ENCODE measurements around the gene GALNT2. TPM values are rescaled to one million over a fixed set of nuclear protein-coding genes. Genes with fewer than 3 reads are reported as not detected.

Gene GALNT2
- 29.3 TPM for total RNA-seq
- long read RNA-seq, full-length matches to known transcripts, result 15 of 46 reads
- long read RNA-seq, partial matches to known transcripts, result 2 of 46 reads
- long read RNA-seq, other reads (novel, unspliced or antisense), result 29 of 46 reads

DNA sequence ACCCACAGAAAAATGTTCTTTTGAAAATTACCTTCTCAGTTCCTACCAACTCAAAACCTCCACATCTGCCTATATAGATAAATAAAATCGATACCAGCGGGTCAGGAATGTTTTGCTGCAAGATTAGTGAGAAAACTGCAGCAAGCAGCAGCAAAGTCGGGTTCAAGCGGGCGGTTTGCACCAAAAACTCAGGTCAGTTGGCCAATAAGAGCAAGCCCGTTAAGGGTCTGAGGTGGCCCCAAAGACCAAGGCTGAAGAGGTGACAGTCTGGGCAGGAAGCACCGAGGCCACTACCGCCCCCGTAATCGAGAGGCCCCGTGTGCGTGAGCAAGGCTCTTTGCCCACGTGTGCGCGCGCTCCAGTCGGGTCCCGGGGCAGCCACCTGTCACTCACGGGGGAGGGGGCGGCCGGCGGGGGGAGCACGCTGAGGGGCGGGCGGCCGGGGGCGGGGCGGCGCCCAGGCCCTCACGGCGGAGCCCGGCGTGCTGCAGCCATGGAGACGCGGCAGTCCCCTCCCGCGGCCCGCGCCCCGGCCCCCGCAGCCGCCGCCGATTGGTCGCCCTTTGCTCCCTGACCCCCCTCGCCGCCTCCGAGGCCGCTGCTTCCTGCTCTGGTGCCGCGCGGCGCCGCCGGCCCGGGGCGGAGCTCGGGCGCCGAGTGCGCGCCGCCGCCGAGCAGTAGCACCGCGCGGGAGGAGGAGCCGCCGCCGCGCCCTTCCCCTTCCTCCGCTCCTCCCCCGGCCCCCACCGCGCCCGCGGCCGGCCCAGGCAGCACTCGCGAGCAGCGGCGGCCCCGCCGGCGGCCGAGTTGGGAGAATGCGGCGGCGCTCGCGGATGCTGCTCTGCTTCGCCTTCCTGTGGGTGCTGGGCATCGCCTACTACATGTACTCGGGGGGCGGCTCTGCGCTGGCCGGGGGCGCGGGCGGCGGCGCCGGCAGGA is at the start of gene GALNT2:
TSS of gene GALNT2 (plus strand) at position 773 of the 939 bp plus-strand sequence. CDS start at position 816, 43 bp downstream.
- intact Hi-C loops (cut with DNase I), result loop anchor here (2.0 to 10.0 kb wide), 4 partner anchors 36 to 402 kb away; no protein-coding TSS in a partner anchor
- peak; percentile 93 for DNase-seq (ENCODE audit: low spot score)

- intact Hi-C loops (cut with DNase I), result no loop called here
- no peak for DNase-seq (ENCODE audit: low spot score)
Observed at GRCh38 chr1:230020451-230020850, 46.6 kb upstream of the GALNT2 start.

DNA sequence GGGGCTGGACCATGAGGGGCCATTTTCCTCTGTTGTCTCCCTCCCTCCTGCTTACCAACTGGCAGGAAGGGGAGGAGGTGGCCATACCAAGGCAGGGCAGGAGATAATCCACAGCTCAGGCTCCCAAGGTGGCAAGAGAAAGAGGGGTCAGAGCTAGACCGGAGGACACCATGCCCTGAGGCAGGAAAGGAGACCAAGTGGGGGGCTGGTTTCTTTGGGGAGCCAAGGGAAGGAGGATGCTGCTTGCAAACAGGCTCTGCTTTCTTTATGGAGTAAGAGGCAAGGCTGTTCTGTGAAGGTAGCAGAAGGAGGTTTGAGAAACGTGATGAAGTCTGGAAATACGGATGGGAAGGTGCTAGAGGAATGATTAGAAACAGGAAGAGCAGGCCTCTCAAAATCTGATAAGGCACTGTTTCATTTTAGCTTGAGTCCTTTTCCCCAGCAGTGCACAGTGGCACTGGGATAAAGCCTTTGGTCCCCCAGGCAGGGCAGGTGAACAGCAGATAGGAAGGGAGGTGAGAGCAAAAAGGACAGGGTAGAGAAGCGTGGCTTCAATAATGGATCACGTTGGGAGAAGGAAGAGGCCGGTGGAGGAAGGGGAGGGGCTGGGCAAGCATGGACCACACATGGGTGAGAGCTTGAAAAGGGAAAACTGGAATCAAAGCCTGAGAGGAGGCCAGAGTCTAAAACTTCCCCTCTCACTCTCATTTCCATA is 44.2 kb upstream of the GALNT2 start:
- intact Hi-C loops (cut with DNase I), result no loop called here
- no peak for DNase-seq (ENCODE audit: low spot score)

- no peak for DNase-seq (ENCODE audit: low spot score)
- intact Hi-C loops (cut with DNase I), result no loop called here
Observed at GRCh38 chr1:230025686-230026085, 41.4 kb upstream of the GALNT2 start.

GRCh38 chr1:230026139-230026538 is 40.9 kb upstream of the GALNT2 start:
- no peak for DNase-seq (ENCODE audit: low spot score)

DNA sequence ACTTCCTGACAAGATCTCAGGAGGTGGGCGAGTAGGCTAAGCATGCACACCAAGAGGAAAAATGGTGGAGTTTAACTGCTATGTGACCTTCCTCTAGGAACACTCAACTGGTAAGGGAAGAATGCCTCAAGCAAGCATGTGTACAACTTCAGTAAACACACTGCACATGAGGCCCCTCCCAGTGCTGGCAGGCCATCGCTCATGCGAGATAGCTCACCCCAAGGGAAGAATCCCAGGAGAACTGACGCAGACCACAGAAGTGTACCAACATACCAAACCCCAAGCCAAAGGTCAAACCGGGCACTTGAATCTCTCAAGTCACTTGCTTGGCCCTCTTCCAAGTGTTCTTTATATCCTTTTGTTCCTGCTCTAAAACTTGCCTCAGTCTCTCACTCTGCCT is 40.5 kb upstream of the GALNT2 start:
- intact Hi-C loops (cut with DNase I), result no loop called here
- DNase-seq (ENCODE audit: low spot score), result no peak

More at GRCh38 chr1:230026139-230026538, 40.9 kb upstream of the GALNT2 start:
- intact Hi-C loops (cut with DNase I), result no loop called here

DNA sequence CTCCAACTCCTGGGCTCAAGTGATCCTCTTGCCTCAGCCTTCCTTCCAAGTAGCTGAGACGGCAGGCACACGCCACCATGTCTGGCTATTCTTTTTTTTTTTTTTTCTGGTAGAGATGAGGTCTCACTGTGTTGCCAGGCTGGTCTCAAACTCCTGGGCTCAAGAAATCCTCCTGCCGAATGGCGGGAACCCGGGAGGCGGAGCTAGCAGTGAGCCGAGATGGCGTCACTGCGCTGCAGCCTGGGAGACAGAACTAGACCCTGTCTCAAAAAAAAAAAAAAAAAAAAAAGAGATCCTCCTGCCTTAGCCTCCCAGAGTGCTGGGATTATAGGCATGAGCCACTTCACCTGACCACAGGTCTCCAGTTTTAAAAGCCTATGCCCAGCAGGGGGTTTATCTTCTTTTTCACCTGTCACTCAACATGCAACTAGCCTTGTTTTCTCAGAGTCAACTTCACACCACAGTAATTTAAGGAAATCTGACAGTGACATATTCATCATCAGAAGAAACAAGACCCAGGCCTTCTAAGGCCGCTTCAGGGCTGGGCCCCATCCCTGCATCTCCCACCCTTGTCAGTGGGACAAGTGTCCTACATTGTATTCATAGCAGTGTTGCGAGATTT is 38.3 kb upstream of the GALNT2 start:
- DNase-seq (ENCODE audit: low spot score), result no peak
- intact Hi-C loops (cut with DNase I), result no loop called here

GRCh38 chr1:230029244-230029941 is 37.6 kb upstream of the GALNT2 start:
- no peak for DNase-seq (ENCODE audit: low spot score)
- intact Hi-C loops (cut with DNase I), result no loop called here

- intact Hi-C loops (cut with DNase I), result no loop called here
- DNase-seq (ENCODE audit: low spot score), result no peak
Observed at GRCh38 chr1:230030122-230030821, 36.8 kb upstream of the GALNT2 start.

- DNase-seq (ENCODE audit: low spot score), result no peak
- intact Hi-C loops (cut with DNase I), result no loop called here
Observed at GRCh38 chr1:230031131-230031530, 35.9 kb upstream of the GALNT2 start.

- intact Hi-C loops (cut with DNase I), result no loop called here
- no peak for DNase-seq (ENCODE audit: low spot score)
Observed at GRCh38 chr1:230032516-230033281, 34.3 kb upstream of the GALNT2 start.

GRCh38 chr1:230037261-230037660 is 29.8 kb upstream of the GALNT2 start:
- intact Hi-C loops (cut with DNase I), result no loop called here
- no peak for DNase-seq (ENCODE audit: low spot score)

DNA sequence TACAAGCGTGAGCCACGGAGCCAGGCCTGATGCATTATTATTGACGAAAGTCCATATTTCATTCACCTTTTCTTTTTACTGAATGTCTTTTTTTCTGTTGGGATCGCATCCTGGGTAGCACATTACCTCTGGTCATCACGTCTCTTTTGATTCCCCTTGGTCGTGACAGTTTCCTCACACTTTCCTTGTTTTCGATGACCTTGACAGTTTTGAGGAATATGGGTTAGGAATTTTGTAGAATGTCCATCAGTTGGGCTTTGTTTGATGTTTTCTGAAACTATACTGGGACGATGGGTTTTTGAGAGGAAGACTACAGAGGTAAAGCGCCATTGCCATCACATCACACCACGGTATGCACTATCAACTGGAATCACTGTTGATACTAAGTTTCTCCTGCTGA is 26.6 kb upstream of the GALNT2 start:
- intact Hi-C loops (cut with DNase I), result no loop called here
- DNase-seq (ENCODE audit: low spot score), result no peak

GRCh38 chr1:230043081-230043480 is 24.0 kb upstream of the GALNT2 start:
- DNase-seq (ENCODE audit: low spot score), result no peak

GRCh38 chr1:230044729-230045128 is 22.3 kb upstream of the GALNT2 start:
- intact Hi-C loops (cut with DNase I), result no loop called here

More at GRCh38 chr1:230043081-230043480, 24.0 kb upstream of the GALNT2 start:
- intact Hi-C loops (cut with DNase I), result no loop called here

GRCh38 chr1:230047114-230047865 is 19.7 kb upstream of the GALNT2 start:
- no peak for DNase-seq (ENCODE audit: low spot score)
- intact Hi-C loops (cut with DNase I), result no loop called here

More at GRCh38 chr1:230044729-230045128, 22.3 kb upstream of the GALNT2 start:
- no peak for DNase-seq (ENCODE audit: low spot score)

DNA sequence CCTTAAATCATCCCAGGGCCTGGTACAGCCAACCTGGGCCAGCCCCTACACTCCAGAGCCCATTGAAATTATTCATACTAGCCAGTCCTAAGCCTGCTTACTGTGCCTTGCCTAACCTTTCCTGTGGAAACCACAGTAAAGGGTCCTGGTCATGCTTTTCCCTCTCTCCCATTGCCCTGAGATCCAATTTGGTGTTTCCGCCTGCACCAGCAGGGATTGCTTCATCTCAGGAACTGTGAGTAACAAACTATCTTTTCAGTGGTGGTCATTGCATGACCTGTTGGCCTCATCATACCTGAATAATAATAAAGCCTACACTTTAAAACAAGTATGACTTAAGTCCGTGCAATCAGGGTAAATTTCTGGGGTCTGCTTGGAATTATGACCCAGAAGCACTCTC is 18.7 kb upstream of the GALNT2 start:
- intact Hi-C loops (cut with DNase I), result no loop called here
- no peak for DNase-seq (ENCODE audit: low spot score)
